IPS-NIHi7 (cell line): ENCODE results near the gene ARHGAP32.
"Not testable (repeated sequence)": the region's sequence is repeated elsewhere in the genome, so short reads cannot be mapped to it uniquely, and the experiment has no call there.

Experiments used
- DNase-seq: peaks from one replicate; pipeline ENCODE4 v3.0.0; 2012; ENCODE audit warnings: mixed read lengths; ENCODE audit errors: extremely low spot score

ARHGAP32 gene

GRCh38 chr11:128933481-128934178 lies 258.5 kb downstream of the ARHGAP32 start:
- DNase-seq = no peak

GRCh38 chr11:128931668-128932067 lies 260.5 kb downstream of the ARHGAP32 start:
- DNase-seq = no peak

GRCh38 chr11:128931066-128931465 lies 261.1 kb downstream of the ARHGAP32 start:
- DNase-seq = no peak

GRCh38 chr11:128929991-128930390 lies 262.1 kb downstream of the ARHGAP32 start:
- DNase-seq = no peak

- DNase-seq = peak; percentile 49
Measured at GRCh38 chr11:128929468-128929867, 262.7 kb downstream of the ARHGAP32 start.

GRCh38 chr11:128928400-128928799 lies 263.7 kb downstream of the ARHGAP32 start:
- no peak for DNase-seq

- no peak for DNase-seq
Measured at GRCh38 chr11:128927683-128928336, 264.3 kb downstream of the ARHGAP32 start.

GRCh38 chr11:128927108-128927461 lies 265.0 kb downstream of the ARHGAP32 start:
- no peak for DNase-seq

- no peak for DNase-seq
Measured at GRCh38 chr11:128926437-128927107, 265.6 kb downstream of the ARHGAP32 start.

GRCh38 chr11:128926000-128926399 lies 266.1 kb downstream of the ARHGAP32 start:
- DNase-seq = no peak

- DNase-seq = no peak
Measured at GRCh38 chr11:128925250-128925600, 266.9 kb downstream of the ARHGAP32 start.

- no peak for DNase-seq
Measured at GRCh38 chr11:128924510-128925249, 267.4 kb downstream of the ARHGAP32 start.

- no peak for DNase-seq
Measured at GRCh38 chr11:128924104-128924503, 268.0 kb downstream of the ARHGAP32 start.

- DNase-seq = no peak
Measured at GRCh38 chr11:128921793-128922192, 270.3 kb downstream of the ARHGAP32 start.

GRCh38 chr11:128920666-128921065 lies 271.5 kb downstream of the ARHGAP32 start:
- DNase-seq = no peak

- not testable (repeated sequence) for DNase-seq
Measured at GRCh38 chr11:128919635-128920034, 272.5 kb downstream of the ARHGAP32 start.

- DNase-seq = no peak
Measured at GRCh38 chr11:128919216-128919615, 272.9 kb downstream of the ARHGAP32 start.

GRCh38 chr11:128917144-128917724 lies 274.9 kb downstream of the ARHGAP32 start:
- no peak for DNase-seq

- DNase-seq = no peak
Measured at GRCh38 chr11:128916681-128917080, 275.4 kb downstream of the ARHGAP32 start.

- DNase-seq = no peak
Measured at GRCh38 chr11:128916037-128916572, 276.0 kb downstream of the ARHGAP32 start.

GRCh38 chr11:128915149-128915521 lies 277.0 kb downstream of the ARHGAP32 start:
- no peak for DNase-seq
